GM18517 (cell line): ENCODE data around the gene PF4V1.

Experiments used
- ATAC-seq: cut with Tn5 transposase; IDR thresholded peaks from one replicate; pipeline ENCODE4 v1.9.1; 2021; ENCODE audit warnings: mild to moderate bottlenecking, moderate library complexity; ENCODE audit not compliant: unreplicated experiment

The PF4V1 gene

DNA sequence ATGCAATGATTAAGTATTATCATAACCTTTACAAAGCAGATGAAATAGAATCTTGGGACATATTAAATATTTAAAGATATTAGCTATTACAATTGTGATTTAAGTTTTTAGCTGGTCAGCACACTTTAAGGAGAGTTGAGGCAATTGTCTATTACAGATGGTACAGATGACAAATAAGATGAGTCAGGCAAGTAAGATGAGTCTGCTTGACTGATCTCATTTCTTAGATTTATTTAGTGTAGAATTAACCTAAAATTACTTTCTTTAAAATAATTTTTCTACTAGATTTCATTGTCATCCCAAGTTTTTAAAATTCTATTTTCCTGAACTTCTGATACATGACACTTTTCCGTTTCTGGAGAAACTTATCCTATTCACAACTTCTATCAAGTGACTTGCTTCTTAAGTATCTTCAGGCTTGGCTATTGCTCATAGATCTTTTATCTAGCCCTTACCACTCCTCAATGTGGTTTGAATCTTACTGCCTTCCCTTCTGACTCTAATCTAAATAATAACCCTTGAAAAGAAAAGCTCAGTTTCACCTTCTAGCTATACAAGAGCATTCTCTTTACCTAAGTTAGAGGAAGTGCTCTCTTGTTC, 49.0 kb downstream of the PF4V1 start:
- no peak for ATAC-seq

DNA sequence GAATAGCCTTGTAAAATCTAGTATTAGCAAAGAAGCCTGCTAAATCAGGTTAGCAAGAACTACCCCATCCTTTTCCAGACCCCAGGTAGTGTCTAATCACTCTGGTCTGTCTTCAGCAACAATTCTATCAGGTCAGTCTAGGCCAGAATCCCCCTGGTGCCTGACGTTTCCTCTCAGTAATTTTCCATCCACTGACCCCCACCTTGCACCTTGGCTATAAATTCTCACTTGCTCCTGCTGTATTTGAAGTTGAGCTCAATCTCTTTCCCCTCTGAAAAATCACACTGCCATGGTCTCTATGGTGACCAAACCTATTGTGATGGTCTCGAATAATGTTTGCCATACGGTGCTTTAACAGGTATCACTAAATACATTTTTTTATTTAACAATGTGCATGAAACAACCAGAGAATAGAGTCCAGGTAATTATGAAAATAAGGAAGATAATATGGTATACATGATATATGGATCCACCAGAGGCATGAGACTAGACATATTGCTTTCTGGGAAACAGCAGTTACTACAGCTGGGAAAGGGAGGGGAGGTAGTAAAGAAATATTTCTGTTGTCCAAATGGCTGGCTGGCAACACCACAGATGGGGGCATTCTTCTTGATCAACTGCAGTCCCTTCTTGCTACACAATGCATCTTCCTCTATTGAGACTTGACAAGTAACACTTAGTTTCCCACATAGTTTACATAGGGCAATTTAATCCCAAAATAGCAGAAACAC, 49.9 kb downstream of the PF4V1 start:
- no peak for ATAC-seq
